ENCODE data around the gene COX6B2. TPM values are rescaled to one million over a fixed set of nuclear protein-coding genes. Genes with fewer than 3 reads are reported as not detected.

Gene COX6B2
- total and polyA plus RNA-seq, 4 donors: 0.69 to 4.8 (median 3.3) TPM

DNA sequence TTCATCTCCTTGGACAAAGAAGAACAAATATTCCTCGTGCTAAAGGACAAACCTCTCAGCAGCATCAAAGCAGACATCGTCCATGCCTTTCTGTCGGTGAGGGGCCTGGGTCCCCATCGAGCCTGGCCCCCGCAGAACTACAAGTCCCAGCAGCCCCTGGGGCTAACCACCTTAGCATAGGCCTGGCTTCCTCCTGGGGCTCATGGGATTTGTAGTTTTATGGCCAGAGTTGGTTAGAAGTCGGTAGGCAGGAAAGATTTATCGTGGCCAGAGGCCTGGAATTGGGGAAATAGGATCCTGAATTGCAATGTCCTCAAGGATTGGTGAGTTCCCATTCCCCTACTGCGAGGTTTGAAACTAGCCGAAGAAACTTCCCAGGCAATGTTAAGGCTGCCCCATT, 49.0 kb downstream of the COX6B2 start:
- H3K4me3 ChIP-seq (ENCODE audit: low read depth, low read length): no peak overlapping the region
- no peak overlapping the region for H3K27ac ChIP-seq (ENCODE audit: low read depth, low read length)
- DNase-seq (ENCODE audit: low read depth in 4 of 6, low spot score in 6 of 6): peak in 2 of 6 donors; percentile 47 to 52
- H3K36me3 ChIP-seq (ENCODE audit: control insufficient read depth, insufficient read depth, low read length): peaks cover 83% of the 10 kb centered on the region
- no peaks in the 10 kb centered on the region for H3K9me3 ChIP-seq (ENCODE audit: control insufficient read depth, insufficient read depth, low read length)
- H3K27me3 ChIP-seq (ENCODE audit: control insufficient read depth, insufficient read depth, low read length): no peaks in the 10 kb centered on the region
- WGBS (ENCODE audit: insufficient coverage): 90% methylated on average over 8 of the region's 9 CpGs
- H3K4me1 ChIP-seq (ENCODE audit: control insufficient read depth, insufficient read depth, low read length): peaks cover 17% of the 10 kb centered on the region

GRCh38 chr19:55304980-55305379, 49.5 kb downstream of the COX6B2 start:
- H3K27me3 ChIP-seq (ENCODE audit: control insufficient read depth, insufficient read depth, low read length): no peaks in the 10 kb centered on the region
- WGBS (ENCODE audit: insufficient coverage): 76% methylated on average over 10 of the region's 14 CpGs
- no peak overlapping the region for H3K4me3 ChIP-seq (ENCODE audit: low read depth, low read length)
- DNase-seq (ENCODE audit: low read depth in 4 of 6, low spot score in 6 of 6): no peak
- H3K9me3 ChIP-seq (ENCODE audit: control insufficient read depth, insufficient read depth, low read length): no peaks in the 10 kb centered on the region
- H3K36me3 ChIP-seq (ENCODE audit: control insufficient read depth, insufficient read depth, low read length): peaks cover 80% of the 10 kb centered on the region
- H3K27ac ChIP-seq (ENCODE audit: low read depth, low read length): no peak overlapping the region
- peaks cover 16% of the 10 kb centered on the region for H3K4me1 ChIP-seq (ENCODE audit: control insufficient read depth, insufficient read depth, low read length)

- no peaks in the 10 kb centered on the region for H3K27me3 ChIP-seq (ENCODE audit: control insufficient read depth, insufficient read depth, low read length)
- H3K4me1 ChIP-seq (ENCODE audit: control insufficient read depth, insufficient read depth, low read length): peaks cover 16% of the 10 kb centered on the region
- no peaks in the 10 kb centered on the region for H3K9me3 ChIP-seq (ENCODE audit: control insufficient read depth, insufficient read depth, low read length)
- no peak overlapping the region for H3K4me3 ChIP-seq (ENCODE audit: low read depth, low read length)
- DNase-seq (ENCODE audit: low read depth in 4 of 6, low spot score in 6 of 6): peak in 1 of 6 donors; percentile 20
- H3K27ac ChIP-seq (ENCODE audit: low read depth, low read length): no peak overlapping the region
- WGBS (ENCODE audit: insufficient coverage): 88% methylated on average over 23 of the region's 39 CpGs
- peaks cover 80% of the 10 kb centered on the region for H3K36me3 ChIP-seq (ENCODE audit: control insufficient read depth, insufficient read depth, low read length)
Measured at GRCh38 chr19:55304279-55304978, 50.1 kb downstream of the COX6B2 start.

- no peak for DNase-seq (ENCODE audit: low read depth in 4 of 6, low spot score in 6 of 6)
- Histone ChIP-seq H3K4me3 (ENCODE audit: low read depth, low read length) (no peak overlapping the region), H3K4me1 (ENCODE audit: control insufficient read depth, insufficient read depth, low read length) (peaks cover 16% of the 10 kb centered on the region), H3K27ac (ENCODE audit: low read depth, low read length) (no peak overlapping the region), H3K36me3 (ENCODE audit: control insufficient read depth, insufficient read depth, low read length) (peaks cover 80% of the 10 kb centered on the region), H3K27me3 (ENCODE audit: control insufficient read depth, insufficient read depth, low read length) (no peaks in the 10 kb centered on the region), H3K9me3 (ENCODE audit: control insufficient read depth, insufficient read depth, low read length) (no peaks in the 10 kb centered on the region)
- WGBS (ENCODE audit: insufficient coverage): 89% methylated on average over 11 of the region's 11 CpGs
Measured at GRCh38 chr19:55303477-55303876, 51.0 kb downstream of the COX6B2 start.

DNA sequence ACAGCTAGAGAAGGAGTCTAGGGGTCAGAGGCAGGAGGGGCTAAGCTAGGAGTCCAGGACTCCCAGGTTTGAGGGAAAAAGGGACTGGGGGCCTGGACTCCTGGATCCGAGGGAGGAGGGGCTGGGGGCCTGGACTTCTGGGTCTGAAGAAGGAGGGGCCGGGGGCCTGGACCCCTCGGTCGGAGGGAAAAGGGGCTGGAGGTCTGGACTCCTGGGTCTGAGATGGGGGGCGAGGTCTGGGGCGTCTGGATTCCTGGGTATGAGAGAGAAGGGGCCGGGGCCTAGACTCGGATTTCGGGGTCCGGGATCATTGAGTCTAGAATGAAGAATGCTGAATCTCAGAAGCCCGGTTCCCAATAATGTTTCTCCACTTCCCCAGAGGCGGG, 52.2 kb downstream of the COX6B2 start:
- Histone ChIP-seq H3K27me3 (ENCODE audit: control insufficient read depth, insufficient read depth, low read length) (no peaks in the 10 kb centered on the region), H3K36me3 (ENCODE audit: control insufficient read depth, insufficient read depth, low read length) (peaks cover 76% of the 10 kb centered on the region), H3K27ac (ENCODE audit: low read depth, low read length) (no peak overlapping the region), H3K4me1 (ENCODE audit: control insufficient read depth, insufficient read depth, low read length) (peaks cover 16% of the 10 kb centered on the region), H3K9me3 (ENCODE audit: control insufficient read depth, insufficient read depth, low read length) (no peaks in the 10 kb centered on the region), H3K4me3 (ENCODE audit: low read depth, low read length) (peak overlapping the region; percentile 39)
- DNase-seq (ENCODE audit: low read depth in 4 of 6, low spot score in 6 of 6): no peak
- 83% methylated on average over 6 of the region's 12 CpGs for WGBS (ENCODE audit: insufficient coverage)

DNA sequence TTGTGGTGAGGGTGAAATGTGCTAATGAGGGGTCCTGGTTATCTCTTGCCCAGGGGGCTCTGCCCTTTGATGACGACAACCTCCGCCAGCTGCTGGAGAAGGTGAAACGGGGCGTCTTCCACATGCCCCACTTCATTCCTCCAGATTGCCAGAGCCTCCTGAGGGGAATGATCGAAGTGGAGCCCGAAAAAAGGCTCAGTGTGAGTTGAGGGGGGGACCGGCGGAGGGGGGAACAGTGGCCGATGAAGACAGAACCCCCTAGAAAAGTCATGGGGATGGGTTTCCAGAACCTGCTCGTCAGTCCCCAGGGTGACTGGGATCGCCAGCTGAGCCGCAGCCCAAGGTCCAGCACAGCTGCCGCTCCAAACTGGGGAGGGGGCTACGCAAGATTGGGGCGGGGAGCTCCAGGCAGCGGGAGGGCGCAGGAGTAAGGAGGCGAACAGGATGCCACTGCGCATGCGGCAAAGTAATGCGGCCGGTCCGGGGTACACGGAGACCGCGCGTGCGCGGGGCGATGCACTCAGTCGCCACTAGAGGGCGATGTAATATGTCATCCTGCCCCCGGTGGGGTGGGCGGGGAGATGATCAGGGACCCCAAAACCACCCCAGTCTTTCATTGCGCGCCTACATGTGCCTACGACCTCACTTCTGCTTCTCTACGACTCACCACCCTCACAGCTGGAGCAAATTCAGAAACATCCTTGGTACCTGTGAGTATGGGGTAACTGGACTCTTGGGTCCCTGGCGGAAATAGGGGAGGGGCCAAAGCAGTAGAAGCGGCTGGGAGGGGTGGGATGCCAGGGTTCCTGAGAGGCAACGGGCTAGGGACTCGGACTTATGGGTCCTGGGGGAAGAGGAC, 52.8 kb downstream of the COX6B2 start:
- DNase-seq (ENCODE audit: low read depth in 4 of 6, low spot score in 6 of 6): peak; percentile 66 to 97 (median 76)
- H3K9me3 ChIP-seq (ENCODE audit: control insufficient read depth, insufficient read depth, low read length): no peaks in the 10 kb centered on the region
- 8% methylated on average over 27 of the region's 42 CpGs for WGBS (ENCODE audit: insufficient coverage)
- H3K27me3 ChIP-seq (ENCODE audit: control insufficient read depth, insufficient read depth, low read length): no peaks in the 10 kb centered on the region
- no peak overlapping the region for H3K27ac ChIP-seq (ENCODE audit: low read depth, low read length)
- peak overlapping the region; percentile 39 for H3K4me3 ChIP-seq (ENCODE audit: low read depth, low read length)
- H3K36me3 ChIP-seq (ENCODE audit: control insufficient read depth, insufficient read depth, low read length): peaks cover 76% of the 10 kb centered on the region
- H3K4me1 ChIP-seq (ENCODE audit: control insufficient read depth, insufficient read depth, low read length): peaks cover 16% of the 10 kb centered on the region

DNA sequence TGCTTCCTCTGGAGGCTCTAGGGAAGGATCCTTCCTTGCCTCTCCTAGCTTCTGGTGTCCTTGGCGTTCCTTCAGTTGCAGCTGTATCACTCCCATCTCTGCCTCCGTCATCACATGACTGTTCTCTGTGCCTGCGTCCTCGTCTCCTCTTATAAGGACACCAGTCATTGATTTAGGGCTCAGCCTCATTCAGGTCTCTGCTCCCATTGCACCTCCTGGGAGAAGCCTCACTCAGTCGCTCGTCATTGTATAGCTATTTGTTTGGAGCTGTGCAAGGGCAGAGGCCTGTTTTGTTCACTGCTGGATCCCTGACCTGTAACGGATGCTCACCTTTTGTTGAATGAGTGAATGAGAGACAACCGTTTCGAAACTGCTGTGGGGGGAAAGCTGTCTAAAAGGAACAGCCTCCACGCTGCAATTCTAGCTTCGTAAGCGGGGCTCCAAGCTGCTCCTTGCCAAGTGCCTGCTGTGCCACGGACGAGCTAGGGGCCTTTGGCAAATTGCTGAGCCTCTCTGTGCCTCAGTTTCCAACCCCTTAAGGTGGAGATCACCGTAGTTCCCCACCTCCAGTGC, 53.5 kb downstream of the COX6B2 start:
- Histone ChIP-seq H3K9me3 (ENCODE audit: control insufficient read depth, insufficient read depth, low read length) (no peaks in the 10 kb centered on the region), H3K27me3 (ENCODE audit: control insufficient read depth, insufficient read depth, low read length) (no peaks in the 10 kb centered on the region), H3K36me3 (ENCODE audit: control insufficient read depth, insufficient read depth, low read length) (peaks cover 75% of the 10 kb centered on the region), H3K4me1 (ENCODE audit: control insufficient read depth, insufficient read depth, low read length) (peaks cover 16% of the 10 kb centered on the region), H3K4me3 (ENCODE audit: low read depth, low read length) (no peak overlapping the region), H3K27ac (ENCODE audit: low read depth, low read length) (no peak overlapping the region)
- peak in 1 of 6 donors; percentile 66 for DNase-seq (ENCODE audit: low read depth in 4 of 6, low spot score in 6 of 6)
- WGBS (ENCODE audit: insufficient coverage): 27% methylated on average over 14 of the region's 15 CpGs

GRCh38 chr19:55299991-55300390, 54.5 kb downstream of the COX6B2 start:
- no peaks in the 10 kb centered on the region for H3K9me3 ChIP-seq (ENCODE audit: control insufficient read depth, insufficient read depth, low read length)
- H3K36me3 ChIP-seq (ENCODE audit: control insufficient read depth, insufficient read depth, low read length): peaks cover 75% of the 10 kb centered on the region
- WGBS (ENCODE audit: insufficient coverage): 98% methylated on average over 7 of the region's 10 CpGs
- H3K27ac ChIP-seq (ENCODE audit: low read depth, low read length): no peak overlapping the region
- no peak overlapping the region for H3K4me3 ChIP-seq (ENCODE audit: low read depth, low read length)
- no peaks in the 10 kb centered on the region for H3K27me3 ChIP-seq (ENCODE audit: control insufficient read depth, insufficient read depth, low read length)
- peaks cover 16% of the 10 kb centered on the region for H3K4me1 ChIP-seq (ENCODE audit: control insufficient read depth, insufficient read depth, low read length)
- DNase-seq (ENCODE audit: low read depth in 4 of 6, low spot score in 6 of 6): no peak
